ENCODE data around the gene MDM2. TPM values are rescaled to one million over a fixed set of nuclear protein-coding genes. Genes with fewer than 3 reads are reported as not detected.
A peak's percentile ranks its signal among the peaks of the same experiment; 100 is the strongest.
"Not testable (repeated sequence)": the region's sequence is repeated elsewhere in the genome, so short reads cannot be mapped to it uniquely, and the experiment has no call there.

MDM2 gene
- total RNA-seq, 2 experiments from 2014 or later = 156 to 169 TPM

- no peak for ATAC-seq (ENCODE audit: low read depth)
- H3K27ac Mint-ChIP-seq = peak overlapping the region; percentile 10
- no peaks in the 10 kb centered on the region for H3K9me3 Mint-ChIP-seq
- peaks cover 37% of the 10 kb centered on the region for H3K4me1 Mint-ChIP-seq
- no peaks in the 10 kb centered on the region for H3K27me3 Mint-ChIP-seq
- POLR2A ChIA-PET = interaction anchor here (0.7 kb wide), 1 partner anchor 813 kb away, joined by 5 read pairs; no protein-coding TSS in a partner anchor
- DNase-seq = no peak
- H3K4me3 Mint-ChIP-seq = peak overlapping the region; percentile 36
- peaks cover 59% of the 10 kb centered on the region for H3K36me3 Mint-ChIP-seq
Measured at GRCh38 chr12:68815232-68815927, 7.4 kb downstream of the MDM2 start.

- ATAC-seq (ENCODE audit: low read depth) (no peak), DNase-seq (no peak)
- Mint-ChIP-seq H3K27ac (no peak overlapping the region), H3K4me1 (peaks cover 34% of the 10 kb centered on the region), H3K4me3 (peak overlapping the region; percentile 58), H3K36me3 (peaks cover 59% of the 10 kb centered on the region), H3K27me3 (no peaks in the 10 kb centered on the region), H3K9me3 (no peaks in the 10 kb centered on the region)
- POLR2A ChIA-PET = interaction anchor here (2.4 kb wide), 1 partner anchor 8 kb away, joined by 13 read pairs; the partner anchor contains the start of gene MDM2
Measured at GRCh38 chr12:68815928-68816800, 8.2 kb downstream of the MDM2 start.

- POLR2A ChIA-PET = interaction anchor here (1.1 to 1.2 kb wide), 3 partner anchors 8 to 12 kb away, joined by 3 to 5 read pairs (median 3); partner anchors contain the start of gene MDM2
- H3K4me3 Mint-ChIP-seq = not testable (repeated sequence)
Measured at GRCh38 chr12:68819481-68819880, 11.5 kb downstream of the MDM2 start.

GRCh38 chr12:68821357-68822188 is 13.6 kb downstream of the MDM2 start:
- POLR2A ChIA-PET = interaction anchor here (0.6 to 0.7 kb wide), 2 partner anchors 14 kb away, joined by 3 read pairs; partner anchors contain the start of gene MDM2
- H3K27ac Mint-ChIP-seq = peak overlapping the region; percentile 56
- H3K27me3 Mint-ChIP-seq = no peaks in the 10 kb centered on the region
- no peak overlapping the region for H3K4me3 Mint-ChIP-seq
- ATAC-seq (ENCODE audit: low read depth) (no peak), DNase-seq (no peak)
- no peaks in the 10 kb centered on the region for H3K9me3 Mint-ChIP-seq
- H3K36me3 Mint-ChIP-seq = peaks cover 46% of the 10 kb centered on the region
- peaks cover 18% of the 10 kb centered on the region for H3K4me1 Mint-ChIP-seq

More at GRCh38 chr12:68819481-68819880, 11.5 kb downstream of the MDM2 start:
- not testable (repeated sequence) for H3K9me3 Mint-ChIP-seq; H3K27ac Mint-ChIP-seq; DNase-seq; H3K27me3 Mint-ChIP-seq; ATAC-seq (ENCODE audit: low read depth)
- Mint-ChIP-seq H3K4me1 (peaks cover 20% of the 10 kb centered on the region), H3K36me3 (peaks cover 48% of the 10 kb centered on the region)

- Mint-ChIP-seq H3K36me3 (peaks cover 41% of the 10 kb centered on the region), H3K27me3 (no peaks in the 10 kb centered on the region), H3K4me1 (peaks cover 17% of the 10 kb centered on the region), H3K9me3 (no peaks in the 10 kb centered on the region), H3K27ac (no peak overlapping the region), H3K4me3 (no peak overlapping the region)
- POLR2A ChIA-PET = no interaction called here
- ATAC-seq (ENCODE audit: low read depth) = no peak
- DNase-seq = no peak
Measured at GRCh38 chr12:68823696-68824095, 15.7 kb downstream of the MDM2 start.

- no peaks in the 10 kb centered on the region for H3K27me3 Mint-ChIP-seq
- peaks cover 14% of the 10 kb centered on the region for H3K4me1 Mint-ChIP-seq
- no peak overlapping the region for H3K4me3 Mint-ChIP-seq
- DNase-seq = no peak
- H3K36me3 Mint-ChIP-seq = peaks cover 38% of the 10 kb centered on the region
- H3K27ac Mint-ChIP-seq = no peak overlapping the region
- no peaks in the 10 kb centered on the region for H3K9me3 Mint-ChIP-seq
- POLR2A ChIA-PET = no interaction called here
- ATAC-seq (ENCODE audit: low read depth) = no peak
Measured at GRCh38 chr12:68824131-68824530, 16.2 kb downstream of the MDM2 start.

GRCh38 chr12:68824597-68825250 is 16.7 kb downstream of the MDM2 start:
- Mint-ChIP-seq H3K4me3 (no peak overlapping the region), H3K36me3 (peaks cover 33% of the 10 kb centered on the region), H3K9me3 (no peaks in the 10 kb centered on the region), H3K27ac (no peak overlapping the region), H3K4me1 (peaks cover 11% of the 10 kb centered on the region), H3K27me3 (no peaks in the 10 kb centered on the region)
- ATAC-seq (ENCODE audit: low read depth) (no peak), DNase-seq (no peak)
- POLR2A ChIA-PET = no interaction called here

GRCh38 chr12:68825569-68826217 is 17.7 kb downstream of the MDM2 start:
- H3K36me3 Mint-ChIP-seq = peaks cover 28% of the 10 kb centered on the region
- H3K4me1 Mint-ChIP-seq = peaks cover 16% of the 10 kb centered on the region
- DNase-seq = no peak
- no peaks in the 10 kb centered on the region for H3K27me3 Mint-ChIP-seq
- no peaks in the 10 kb centered on the region for H3K9me3 Mint-ChIP-seq
- POLR2A ChIA-PET = interaction anchor here (0.7 kb wide), 1 partner anchor 85 kb away, joined by 4 read pairs; no protein-coding TSS in a partner anchor
- no peak overlapping the region for H3K27ac Mint-ChIP-seq
- ATAC-seq (ENCODE audit: low read depth) = no peak
- no peak overlapping the region for H3K4me3 Mint-ChIP-seq

GRCh38 chr12:68827895-68828671 is 20.1 kb downstream of the MDM2 start:
- H3K4me3 Mint-ChIP-seq = no peak overlapping the region
- peaks cover 28% of the 10 kb centered on the region for H3K36me3 Mint-ChIP-seq
- ATAC-seq (ENCODE audit: low read depth) = no peak
- no peaks in the 10 kb centered on the region for H3K27me3 Mint-ChIP-seq
- no peaks in the 10 kb centered on the region for H3K9me3 Mint-ChIP-seq
- peaks cover 13% of the 10 kb centered on the region for H3K4me1 Mint-ChIP-seq
- no peak for DNase-seq
- POLR2A ChIA-PET = interaction anchor here (0.5 to 1.2 kb wide), 3 partner anchors 10 to 19 kb away, joined by 3 to 5 read pairs (median 3); no protein-coding TSS in a partner anchor
- no peak overlapping the region for H3K27ac Mint-ChIP-seq

- ATAC-seq (ENCODE audit: low read depth) (no peak), DNase-seq (no peak)
- Mint-ChIP-seq H3K36me3 (peaks cover 24% of the 10 kb centered on the region), H3K4me1 (peaks cover 12% of the 10 kb centered on the region), H3K9me3 (no peaks in the 10 kb centered on the region), H3K4me3 (no peak overlapping the region), H3K27ac (no peak overlapping the region), H3K27me3 (no peaks in the 10 kb centered on the region)
- POLR2A ChIA-PET = interaction anchor here (1.2 kb wide), 1 partner anchor 11 kb away, joined by 3 read pairs; no protein-coding TSS in a partner anchor
Measured at GRCh38 chr12:68828672-68829068, 20.7 kb downstream of the MDM2 start.

- Mint-ChIP-seq H3K27me3 (no peaks in the 10 kb centered on the region), H3K4me3 (no peak overlapping the region), H3K9me3 (no peaks in the 10 kb centered on the region), H3K36me3 (peaks cover 16% of the 10 kb centered on the region), H3K27ac (no peak overlapping the region), H3K4me1 (peaks cover 9% of the 10 kb centered on the region)
- DNase-seq (no peak), ATAC-seq (ENCODE audit: low read depth) (no peak)
- POLR2A ChIA-PET = no interaction called here
Measured at GRCh38 chr12:68831272-68831671, 23.3 kb downstream of the MDM2 start.

Data from activated naive CD8-positive, alpha-beta T cell treated with anti-CD3 and anti-CD28 coated beads, Interleukin-2, amount 10 ng/mL, durations not matched to agents 7 days and 5 days (primary cell).